GM19438 (cell line): ENCODE measurements around the gene LARGE1.
"Not testable (repeated sequence)": the region's sequence is repeated elsewhere in the genome, so short reads cannot be mapped to it uniquely, and the experiment has no call there.

ENCODE experiments used
- ATAC-seq: cut with Tn5 transposase; IDR thresholded peaks from one replicate; pipeline ENCODE4 v1.9.1; 2021; ENCODE audit warnings: low read depth; ENCODE audit not compliant: unreplicated experiment

LARGE1 gene

DNA sequence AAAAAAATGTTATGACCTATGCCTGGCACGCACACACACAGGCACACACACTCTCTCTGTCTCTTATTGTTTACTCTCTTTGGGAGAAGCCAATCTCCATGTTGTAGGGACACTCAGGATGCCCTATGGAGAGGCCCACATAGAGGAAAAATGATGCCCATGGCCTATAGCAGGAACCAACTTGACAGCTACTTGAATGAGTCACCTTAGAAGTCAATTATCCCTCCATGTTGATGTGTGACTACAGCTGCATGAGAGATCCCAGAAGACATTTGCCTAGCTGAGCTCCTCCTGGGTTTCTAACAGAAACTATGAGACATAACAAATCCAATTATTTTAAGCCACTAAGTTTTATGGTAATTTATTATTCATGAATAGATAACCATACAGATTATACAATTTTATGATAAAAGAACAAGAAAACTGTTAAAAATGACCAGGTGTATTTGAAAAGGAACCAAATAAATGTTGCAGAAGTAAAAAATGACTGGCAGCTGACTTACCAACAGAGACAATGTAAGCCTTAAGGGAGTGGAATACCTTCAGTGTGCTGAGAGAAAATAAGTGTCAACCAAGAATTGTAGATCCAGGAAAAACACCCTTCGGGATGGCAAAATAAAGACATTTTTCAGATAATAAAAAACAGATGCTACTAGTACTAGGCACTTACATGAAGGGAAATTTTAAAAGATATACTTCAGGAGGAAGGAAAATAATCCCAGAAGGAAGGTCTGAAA lies 458.4 kb downstream of the LARGE1 start:
- no peak for ATAC-seq

DNA sequence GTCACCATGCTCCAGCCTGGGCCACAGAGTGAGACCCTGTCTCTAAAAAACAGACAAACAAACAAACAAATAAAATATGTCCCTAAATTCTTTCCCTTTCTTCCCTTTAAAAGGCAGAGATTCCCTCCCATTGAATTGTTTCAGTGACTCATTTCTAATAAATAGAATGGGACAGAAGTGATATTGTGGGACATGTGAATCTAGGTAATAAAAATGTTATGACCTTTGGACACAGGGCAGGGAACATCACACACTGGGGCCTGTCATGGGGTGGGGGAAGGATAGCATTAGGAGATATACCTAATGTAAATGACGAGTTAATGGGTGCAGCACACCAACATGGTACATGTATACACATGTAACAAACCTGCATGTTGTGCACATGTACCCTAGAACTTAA lies 459.0 kb downstream of the LARGE1 start:
- ATAC-seq: not testable (repeated sequence)

DNA sequence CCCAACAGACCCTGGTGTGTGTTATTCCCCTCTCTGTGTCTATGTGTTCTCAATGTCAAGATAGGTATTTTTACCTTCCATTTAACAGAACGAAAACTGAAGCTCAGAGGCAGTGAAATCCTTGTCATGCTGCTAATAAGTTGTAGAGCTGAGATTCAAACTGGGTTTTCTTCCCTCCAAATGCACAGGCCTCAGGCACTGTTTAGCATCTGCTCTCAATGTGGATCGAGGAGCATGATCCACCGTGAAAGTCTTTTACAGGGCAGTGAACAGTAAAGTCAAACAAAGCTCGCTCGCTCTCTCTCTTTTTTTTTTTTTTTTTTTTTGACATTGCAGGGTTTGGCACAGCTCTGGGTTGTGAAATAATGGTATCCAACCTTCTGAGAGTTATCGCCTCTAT lies 461.1 kb downstream of the LARGE1 start:
- no peak for ATAC-seq

DNA sequence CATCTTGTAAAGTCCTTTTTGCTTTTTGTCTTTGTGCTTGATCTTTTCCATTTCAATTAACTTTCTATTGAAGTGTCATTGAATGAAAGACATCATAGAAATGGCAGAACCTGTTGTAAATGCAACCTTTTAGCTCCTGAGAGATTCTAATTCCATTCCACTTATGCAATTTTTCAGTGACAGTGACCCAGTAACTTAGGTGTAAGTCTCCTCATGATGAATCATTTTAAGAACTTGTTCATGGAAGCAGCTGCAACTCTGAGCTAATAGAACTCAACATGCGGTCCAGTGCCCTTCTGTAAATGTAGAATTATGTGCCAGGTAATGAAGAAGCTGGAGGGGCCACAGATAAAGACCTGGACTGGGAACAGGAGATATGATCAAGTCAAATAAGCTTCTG lies 463.8 kb downstream of the LARGE1 start:
- ATAC-seq: no peak

DNA sequence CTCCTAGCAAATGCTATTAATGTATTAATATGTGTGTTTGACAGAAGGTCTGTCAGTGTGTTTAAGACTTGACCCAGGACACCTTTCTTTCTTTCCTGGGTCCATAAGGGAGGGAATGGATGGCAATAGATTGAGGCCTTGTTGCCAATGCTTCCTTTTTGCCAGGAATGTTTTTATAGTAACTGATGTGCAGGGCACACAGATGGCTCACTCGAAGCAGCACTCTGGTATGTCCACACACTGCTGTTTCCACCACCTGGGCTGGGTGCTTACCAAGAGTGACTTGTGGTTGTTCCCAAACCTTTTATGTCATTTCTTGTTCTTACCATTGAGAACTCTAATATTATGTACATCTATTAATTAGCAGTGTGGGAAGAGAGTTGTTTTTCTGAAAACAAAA lies 465.2 kb downstream of the LARGE1 start:
- ATAC-seq: no peak

DNA sequence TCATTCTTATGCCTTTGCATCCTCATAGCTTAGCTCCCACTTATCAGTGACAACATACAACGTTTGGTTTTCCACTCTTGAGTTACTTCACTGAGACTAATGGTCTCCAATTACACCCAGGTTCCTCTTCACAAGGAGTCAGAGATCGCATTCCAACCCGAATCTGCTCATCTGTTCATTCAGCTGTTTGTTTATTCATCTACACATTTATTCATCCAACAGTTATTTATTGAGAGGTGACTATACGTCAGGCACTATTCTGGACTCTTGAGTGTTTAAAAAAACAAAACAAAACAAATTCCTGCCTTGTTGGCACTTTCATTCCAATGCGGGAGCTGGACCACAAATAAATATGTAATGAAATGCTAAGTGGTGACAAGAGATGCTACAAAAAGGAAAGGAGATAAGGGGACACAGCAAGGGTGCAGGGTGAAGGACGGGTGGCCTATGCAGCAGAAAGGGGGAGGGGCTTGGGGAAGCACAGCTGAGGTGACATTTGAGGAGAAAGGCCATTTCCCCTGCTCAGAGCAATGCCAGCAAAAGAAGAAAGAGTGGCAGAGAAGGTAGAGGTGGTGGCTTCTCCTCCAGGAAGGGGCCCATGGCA lies 468.3 kb downstream of the LARGE1 start:
- ATAC-seq: no peak

DNA sequence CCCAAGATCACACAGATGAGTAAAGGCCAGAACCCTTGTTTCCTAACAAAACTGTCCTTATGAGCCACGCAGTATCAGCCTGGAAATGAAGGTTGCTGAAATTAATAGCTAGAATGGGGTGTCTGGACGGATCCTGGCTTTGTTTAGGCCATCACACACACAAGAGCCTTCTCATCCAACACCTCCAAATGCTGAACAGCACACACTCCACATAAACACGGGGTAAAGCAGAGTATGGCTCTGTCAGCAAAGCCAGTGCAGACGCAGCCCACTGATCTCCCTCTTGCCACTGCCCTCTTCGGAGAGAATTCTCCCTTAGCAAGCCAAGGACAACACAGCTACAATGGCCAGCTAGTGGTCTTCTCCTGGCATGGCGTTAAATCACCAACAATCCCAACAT lies 469.5 kb downstream of the LARGE1 start:
- ATAC-seq: no peak

DNA sequence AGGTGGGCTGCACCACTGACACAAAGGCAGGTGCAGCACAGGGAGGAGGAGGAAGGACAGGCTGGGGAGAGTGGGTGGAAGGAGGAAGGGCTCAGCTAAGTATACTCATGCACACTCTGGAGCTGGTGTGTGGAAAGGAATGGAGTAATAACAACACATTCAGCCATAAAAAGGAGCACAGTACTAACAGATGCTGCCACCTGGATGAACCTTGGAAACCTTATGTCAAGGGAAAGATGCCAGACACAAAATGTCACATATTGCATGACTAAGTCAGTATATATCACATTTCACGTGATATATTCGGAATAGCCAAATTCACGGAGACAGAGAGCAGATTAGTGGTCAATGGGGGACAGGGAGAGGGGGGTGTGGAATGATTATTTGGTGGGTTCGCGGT lies 472.5 kb downstream of the LARGE1 start:
- ATAC-seq: no peak

DNA sequence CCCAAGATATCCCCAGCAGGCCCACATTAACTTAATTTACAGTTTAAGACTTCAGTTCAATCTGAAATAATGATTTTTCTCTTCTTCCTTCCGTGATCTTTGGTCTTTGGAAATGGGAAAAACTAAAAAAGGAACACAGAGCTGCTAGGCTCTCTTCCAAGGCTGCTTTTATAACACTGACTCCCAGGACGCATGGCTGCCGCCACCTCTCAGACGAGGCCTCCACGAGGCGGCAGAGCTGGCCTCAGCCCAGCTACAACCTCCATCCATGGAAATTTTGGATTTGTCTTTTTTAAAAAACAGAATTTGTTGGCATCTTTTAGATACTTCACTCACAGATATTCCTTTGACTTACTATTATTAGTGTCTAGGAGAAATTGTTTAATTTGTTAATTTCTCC lies 476.6 kb downstream of the LARGE1 start:
- ATAC-seq: no peak

DNA sequence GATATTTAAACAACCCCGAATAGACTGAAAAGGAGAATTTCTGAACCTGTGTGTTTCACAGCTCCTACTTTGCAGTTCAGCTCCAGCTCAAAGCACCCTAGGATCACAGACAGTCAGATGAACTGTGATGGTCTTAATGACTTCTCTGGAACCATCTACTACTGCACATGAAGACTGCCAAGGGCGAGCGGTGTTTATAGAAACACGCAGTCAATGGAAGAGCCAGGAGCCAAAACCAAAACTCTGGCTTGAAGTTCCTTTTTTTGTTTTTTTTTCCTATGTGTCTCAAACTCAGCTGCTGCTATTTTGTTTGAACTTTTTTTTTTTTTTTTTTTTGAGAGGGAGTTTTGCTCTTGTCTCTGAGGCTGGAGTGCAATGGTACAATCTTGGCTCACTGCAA lies 479.5 kb downstream of the LARGE1 start:
- no peak for ATAC-seq

DNA sequence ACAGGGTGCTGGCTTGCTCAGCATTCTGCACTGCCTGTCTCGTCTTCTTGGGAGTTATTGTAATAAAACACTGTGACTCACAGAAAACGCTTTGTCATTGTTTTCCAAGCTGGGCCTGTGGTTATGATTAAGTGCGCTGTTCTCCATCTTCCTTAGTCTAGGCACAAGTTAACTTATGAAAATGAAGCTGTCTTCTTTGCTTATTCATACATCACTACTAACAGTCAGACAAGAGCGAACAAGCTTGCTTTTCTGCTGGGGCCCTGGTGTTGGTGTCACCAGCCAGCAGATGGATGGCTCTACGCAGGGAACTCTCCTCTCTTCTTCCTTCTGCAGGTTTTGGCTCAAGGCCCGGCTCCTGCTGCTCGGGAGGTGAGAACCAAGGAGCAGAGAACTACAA lies 482.0 kb downstream of the LARGE1 start:
- ATAC-seq: no peak

DNA sequence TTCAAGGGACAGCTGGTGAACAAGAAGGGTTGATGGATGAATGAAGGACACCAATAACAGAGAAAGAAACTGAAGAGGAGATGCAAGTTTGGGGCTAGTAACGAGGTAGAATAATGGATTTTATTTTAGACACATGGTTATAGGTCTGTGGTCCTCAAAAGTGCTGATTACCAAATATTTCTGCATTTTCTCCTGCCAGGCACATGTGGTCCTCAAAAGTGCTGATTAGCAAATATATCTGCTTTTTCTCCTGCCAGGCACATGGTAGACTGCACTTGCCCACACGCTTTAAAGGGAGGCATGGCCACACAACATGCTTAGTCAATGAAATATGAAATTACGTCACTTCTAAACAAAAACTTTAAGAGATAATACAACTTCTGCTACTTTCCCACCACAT lies 489.0 kb downstream of the LARGE1 start:
- no peak for ATAC-seq

DNA sequence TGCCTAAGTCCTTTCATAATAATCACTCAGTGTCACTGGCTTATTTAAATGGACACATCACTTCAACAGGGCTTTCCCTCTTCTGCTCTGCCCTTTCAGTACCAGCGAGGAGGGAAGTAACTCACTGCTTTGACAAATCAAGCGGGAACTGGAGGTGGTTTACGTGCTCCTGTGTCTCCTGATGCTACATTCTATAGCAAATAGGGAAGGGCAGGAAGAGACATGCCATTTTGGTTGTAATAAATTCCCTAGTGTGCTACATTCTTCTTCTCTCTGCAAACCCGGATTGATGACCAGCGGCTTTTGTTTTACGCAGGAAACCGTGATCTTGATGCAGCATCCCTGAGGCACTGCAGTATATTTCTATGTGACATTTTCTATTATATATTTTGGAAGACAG lies 491.0 kb downstream of the LARGE1 start:
- no peak for ATAC-seq

DNA sequence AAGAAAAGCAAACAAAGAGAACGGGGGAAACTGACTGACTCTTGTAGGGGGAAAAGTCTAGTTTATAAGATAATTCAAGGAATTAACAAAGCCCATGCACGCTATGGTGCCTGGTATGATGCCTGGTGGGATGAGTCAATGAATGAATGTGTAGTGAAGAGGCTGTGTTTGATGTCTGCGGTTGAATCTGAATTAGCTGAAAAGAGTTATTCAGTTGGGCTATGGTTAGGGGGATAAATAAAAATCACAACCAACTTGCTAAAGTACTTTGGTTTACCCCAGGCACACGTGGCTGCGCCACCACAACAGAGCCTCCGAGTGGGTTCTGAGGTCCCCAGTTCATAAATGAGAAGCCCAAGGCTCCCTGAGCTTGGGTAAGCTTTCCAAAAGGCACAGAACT lies 492.8 kb downstream of the LARGE1 start:
- no peak for ATAC-seq

DNA sequence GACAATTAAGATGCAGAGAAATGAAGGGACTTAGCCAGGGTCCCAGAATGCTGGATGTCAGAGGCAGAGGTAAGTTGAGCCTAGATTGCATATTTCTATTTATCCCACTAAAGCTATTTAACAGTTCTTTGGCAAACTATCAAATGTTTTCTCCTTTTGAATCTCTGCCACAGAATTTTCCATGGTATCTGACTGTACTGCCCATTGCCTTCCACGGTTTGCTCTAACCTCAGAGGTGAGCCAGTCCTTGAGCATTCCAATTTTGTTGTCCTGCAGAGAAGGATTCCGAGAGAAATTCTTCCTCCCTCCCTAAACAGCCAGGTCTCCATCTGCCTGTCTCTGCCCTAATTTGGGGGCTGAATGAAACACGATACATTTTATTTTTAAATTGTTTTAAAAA lies 493.8 kb downstream of the LARGE1 start:
- no peak for ATAC-seq

DNA sequence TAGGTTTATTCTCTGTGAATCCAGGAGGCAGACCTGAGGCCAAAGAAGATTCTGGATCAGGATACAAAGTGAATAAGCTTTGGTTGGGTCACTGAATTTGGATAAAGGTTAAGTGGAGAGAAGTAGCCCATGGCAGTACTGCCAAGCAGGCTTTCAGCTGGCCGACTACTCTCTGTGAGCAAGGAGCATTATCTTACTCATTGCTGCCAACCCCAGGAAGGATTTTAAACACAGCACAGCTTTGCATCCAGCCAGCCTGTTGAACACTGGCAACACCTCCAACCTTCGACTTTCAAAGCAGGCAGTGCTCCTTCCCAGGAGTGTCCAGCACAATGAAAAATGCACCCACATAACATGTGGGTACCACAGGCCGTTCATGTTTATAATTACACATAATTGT lies 498.4 kb downstream of the LARGE1 start:
- ATAC-seq: no peak

DNA sequence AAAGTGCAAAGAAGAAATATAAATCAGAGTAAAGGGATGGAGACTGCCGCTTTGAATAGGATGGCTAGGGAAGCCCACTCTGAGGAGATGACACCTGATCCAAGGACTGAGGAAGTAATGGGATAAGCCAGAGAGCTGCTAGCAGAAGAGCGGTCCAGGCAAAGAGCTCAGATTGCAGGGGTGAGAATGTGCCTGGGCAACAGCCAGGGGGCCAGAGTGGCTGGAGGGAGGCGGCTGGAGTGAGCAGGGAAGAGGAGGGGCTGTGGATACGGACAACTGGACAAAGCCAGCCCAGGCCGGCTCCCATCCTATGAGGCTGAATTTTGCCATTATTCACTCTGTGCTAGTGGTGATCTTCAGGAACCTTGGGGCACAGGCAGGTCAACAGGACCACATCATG lies 501.8 kb downstream of the LARGE1 start:
- no peak for ATAC-seq

DNA sequence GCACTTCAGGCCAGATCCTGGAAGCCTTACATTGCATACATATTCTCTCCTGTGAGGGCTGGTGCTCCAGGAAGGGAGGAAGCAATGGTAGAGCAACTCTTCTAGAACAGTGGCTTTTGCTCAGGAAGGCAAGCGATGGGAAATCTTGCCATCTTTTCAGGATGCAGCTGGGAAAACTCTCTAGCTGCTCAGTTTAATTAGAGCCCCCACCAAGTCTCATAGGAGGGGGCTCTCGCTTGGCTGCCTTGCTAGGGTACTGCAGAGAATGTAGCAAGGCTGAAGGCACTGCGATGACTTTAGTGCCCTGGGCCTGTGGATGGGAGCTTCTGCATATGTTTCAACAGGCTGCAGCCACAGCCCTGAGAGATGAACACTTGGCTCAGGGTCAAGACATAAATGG lies 504.9 kb downstream of the LARGE1 start:
- ATAC-seq: no peak

DNA sequence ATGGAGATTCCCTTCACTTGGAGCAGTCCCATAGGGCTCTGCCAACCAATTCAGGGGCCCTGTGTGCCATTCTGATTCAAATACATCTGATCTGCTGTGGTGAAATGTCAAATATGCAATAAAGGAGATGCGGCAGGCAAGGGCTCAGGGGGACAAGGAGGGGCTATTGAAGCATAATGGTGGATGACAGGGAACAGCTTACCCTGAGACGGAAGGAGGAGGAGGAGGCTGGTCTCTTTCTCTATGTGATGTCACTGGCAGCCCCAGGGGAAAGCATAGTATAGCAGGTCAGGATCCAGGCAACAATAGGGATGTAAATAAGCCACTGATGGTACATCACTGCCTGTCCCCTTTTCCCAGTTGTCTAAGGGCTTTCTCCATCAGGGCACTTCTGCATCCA lies 511.2 kb downstream of the LARGE1 start:
- ATAC-seq: no peak

DNA sequence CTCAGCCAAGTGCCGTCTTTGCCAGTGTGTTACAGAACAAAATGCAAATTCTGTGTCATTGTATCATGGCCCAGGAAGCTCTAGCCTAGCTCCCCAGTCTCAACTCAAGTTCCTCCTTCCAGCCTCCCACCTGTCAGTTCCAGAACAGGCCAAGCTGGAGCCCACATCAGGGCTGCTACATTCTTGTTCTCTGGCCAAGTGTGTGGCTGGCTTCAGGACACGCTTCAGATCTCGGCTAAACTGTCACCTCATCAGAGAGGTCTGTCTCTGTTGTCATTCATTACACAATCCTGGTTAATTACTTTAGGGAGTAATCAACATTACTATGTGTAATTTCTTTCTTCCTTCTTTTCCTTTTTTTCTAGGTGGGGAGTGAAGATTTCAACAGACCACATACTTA lies 515.1 kb downstream of the LARGE1 start:
- no peak for ATAC-seq

DNA sequence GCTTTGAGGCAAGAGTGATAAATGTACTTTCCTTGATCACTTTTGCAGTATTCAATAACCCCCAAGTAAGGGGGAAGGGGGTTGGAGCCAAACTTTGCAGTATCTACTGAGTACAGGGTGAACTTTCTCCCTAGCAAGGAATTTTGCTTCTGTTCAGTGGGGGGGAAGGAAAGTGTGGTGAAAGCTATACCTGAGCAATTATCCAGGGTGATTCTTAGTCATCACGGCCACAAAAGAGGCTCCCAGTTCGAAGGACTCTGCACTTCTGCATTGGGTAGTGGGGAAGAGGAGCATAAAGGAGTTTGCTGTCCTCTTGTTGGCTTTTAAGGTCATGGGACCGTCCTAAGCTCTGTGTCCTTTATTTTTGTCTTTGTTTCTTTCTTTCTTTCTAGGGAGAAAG lies 515.6 kb downstream of the LARGE1 start:
- no peak for ATAC-seq

DNA sequence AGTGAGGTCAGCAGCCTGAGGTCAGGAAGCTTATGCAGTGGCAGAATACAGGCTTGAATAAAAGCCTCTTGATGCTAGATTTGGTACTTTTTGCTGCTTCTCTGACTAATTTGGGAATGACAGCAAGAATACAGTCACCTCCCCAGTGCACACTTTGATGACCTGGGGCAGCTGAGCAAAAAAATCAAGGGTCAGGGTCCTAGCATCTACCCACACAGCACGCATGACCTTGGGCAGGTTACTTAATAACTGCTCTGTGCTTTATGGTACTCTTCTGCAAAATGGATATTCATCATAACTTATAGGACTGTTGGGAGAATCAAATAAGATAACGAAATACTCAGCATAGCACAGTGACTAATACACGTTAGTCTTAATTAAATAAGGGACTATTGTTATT lies 518.0 kb downstream of the LARGE1 start:
- ATAC-seq: no peak

DNA sequence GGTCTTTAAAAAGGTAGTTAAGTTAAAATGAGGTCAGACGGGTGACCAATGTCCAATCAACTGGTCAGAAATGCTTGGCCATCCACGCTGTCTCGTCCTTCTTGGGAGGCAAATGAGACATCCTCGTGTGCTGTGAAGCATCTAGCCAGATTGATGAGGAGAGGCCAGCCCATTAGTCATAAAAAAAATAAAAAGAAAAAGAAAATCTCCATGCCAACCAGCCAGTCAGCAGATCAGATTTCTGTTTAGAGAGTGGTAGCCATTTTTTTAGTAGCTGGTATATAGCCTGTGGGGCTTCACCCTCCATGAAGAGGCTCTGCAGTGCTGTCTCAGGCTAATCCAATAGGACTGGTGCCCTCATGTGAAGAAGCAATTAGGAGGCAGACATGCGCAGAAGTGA lies 519.0 kb downstream of the LARGE1 start:
- ATAC-seq: no peak
